ENCODE measurements around the gene TRIM52. TPM values are rescaled to one million over a fixed set of nuclear protein-coding genes. Genes with fewer than 3 reads are reported as not detected.

The TRIM52 gene
- total RNA-seq, 1 donor from 2014 or later, result 15.7 TPM

DNA sequence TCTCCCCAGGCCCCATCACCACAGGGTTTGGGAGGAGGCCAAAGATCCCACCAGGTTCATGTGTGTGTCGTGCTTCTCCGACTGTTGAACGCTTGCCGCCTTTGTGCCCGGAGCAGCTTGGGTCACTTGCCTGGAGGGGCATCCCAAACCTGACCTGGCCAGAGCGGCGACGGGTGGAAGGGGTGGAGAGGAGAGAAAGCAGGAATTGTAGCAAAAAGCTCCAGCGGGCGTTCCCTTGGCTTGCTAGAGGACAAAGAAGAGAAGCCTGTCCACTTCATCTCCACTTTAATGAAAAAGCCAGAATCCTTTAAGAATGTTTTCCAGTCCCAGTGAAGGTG lies 40.8 kb downstream of the TRIM52 start:
- Mint-ChIP-seq H3K27me3 (ENCODE audit: unreplicated experiment) (peaks cover 48% of the 10 kb centered on the region), H3K27ac (ENCODE audit: unreplicated experiment) (peak overlapping the region; percentile 38), H3K36me3 (ENCODE audit: unreplicated experiment) (peaks cover 6% of the 10 kb centered on the region), H3K4me3 (ENCODE audit: unreplicated experiment) (no peak overlapping the region), H3K9me3 (ENCODE audit: unreplicated experiment) (peaks cover 36% of the 10 kb centered on the region), H3K4me1 (ENCODE audit: low read depth, unreplicated experiment) (peaks cover 10% of the 10 kb centered on the region)
- TF ChIP-seq, protein P1, sequence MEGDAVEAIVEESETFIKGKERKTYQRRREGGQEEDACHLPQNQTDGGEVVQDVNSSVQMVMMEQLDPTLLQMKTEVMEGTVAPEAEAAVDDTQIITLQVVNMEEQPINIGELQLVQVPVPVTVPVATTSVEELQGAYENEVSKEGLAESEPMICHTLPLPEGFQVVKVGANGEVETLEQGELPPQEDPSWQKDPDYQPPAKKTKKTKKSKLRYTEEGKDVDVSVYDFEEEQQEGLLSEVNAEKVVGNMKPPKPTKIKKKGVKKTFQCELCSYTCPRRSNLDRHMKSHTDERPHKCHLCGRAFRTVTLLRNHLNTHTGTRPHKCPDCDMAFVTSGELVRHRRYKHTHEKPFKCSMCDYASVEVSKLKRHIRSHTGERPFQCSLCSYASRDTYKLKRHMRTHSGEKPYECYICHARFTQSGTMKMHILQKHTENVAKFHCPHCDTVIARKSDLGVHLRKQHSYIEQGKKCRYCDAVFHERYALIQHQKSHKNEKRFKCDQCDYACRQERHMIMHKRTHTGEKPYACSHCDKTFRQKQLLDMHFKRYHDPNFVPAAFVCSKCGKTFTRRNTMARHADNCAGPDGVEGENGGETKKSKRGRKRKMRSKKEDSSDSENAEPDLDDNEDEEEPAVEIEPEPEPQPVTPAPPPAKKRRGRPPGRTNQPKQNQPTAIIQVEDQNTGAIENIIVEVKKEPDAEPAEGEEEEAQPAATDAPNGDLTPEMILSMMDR (IDR thresholded peaks at IDR 0.05; ENCODE audit: partially characterized antibody, unreplicated experiment), result no peak
- no peak for DNase-seq

- peaks cover 6% of the 10 kb centered on the region for H3K36me3 Mint-ChIP-seq (ENCODE audit: unreplicated experiment)
- TF ChIP-seq, protein P1 (IDR thresholded peaks at IDR 0.05; ENCODE audit: partially characterized antibody, unreplicated experiment), result no peak
- DNase-seq, result no peak
- peak overlapping the region; percentile 59 for H3K4me3 Mint-ChIP-seq (ENCODE audit: unreplicated experiment)
- H3K27me3 Mint-ChIP-seq (ENCODE audit: unreplicated experiment), result peaks cover 48% of the 10 kb centered on the region
- peaks cover 8% of the 10 kb centered on the region for H3K4me1 Mint-ChIP-seq (ENCODE audit: low read depth, unreplicated experiment)
- peaks cover 36% of the 10 kb centered on the region for H3K9me3 Mint-ChIP-seq (ENCODE audit: unreplicated experiment)
- no peak overlapping the region for H3K27ac Mint-ChIP-seq (ENCODE audit: unreplicated experiment)
Observed at GRCh38 chr5:181219262-181220177, 41.4 kb downstream of the TRIM52 start.

- Mint-ChIP-seq H3K27me3 (ENCODE audit: unreplicated experiment) (peaks cover 48% of the 10 kb centered on the region), H3K4me1 (ENCODE audit: low read depth, unreplicated experiment) (peaks cover 5% of the 10 kb centered on the region), H3K4me3 (ENCODE audit: unreplicated experiment) (peak overlapping the region; percentile 90), H3K9me3 (ENCODE audit: unreplicated experiment) (peaks cover 36% of the 10 kb centered on the region), H3K27ac (ENCODE audit: unreplicated experiment) (no peak overlapping the region), H3K36me3 (ENCODE audit: unreplicated experiment) (peaks cover 6% of the 10 kb centered on the region)
- TF ChIP-seq, protein P1 (IDR thresholded peaks at IDR 0.05; ENCODE audit: partially characterized antibody, unreplicated experiment), result no peak
- DNase-seq, result no peak
Observed at GRCh38 chr5:181218795-181219124, 42.2 kb downstream of the TRIM52 start.

GRCh38 chr5:181217803-181218062 lies 43.2 kb downstream of the TRIM52 start:
- peaks cover 6% of the 10 kb centered on the region for H3K36me3 Mint-ChIP-seq (ENCODE audit: unreplicated experiment)
- H3K27me3 Mint-ChIP-seq (ENCODE audit: unreplicated experiment), result peaks cover 43% of the 10 kb centered on the region
- H3K4me3 Mint-ChIP-seq (ENCODE audit: unreplicated experiment), result peak overlapping the region; percentile 90
- peak overlapping the region; percentile 60 for H3K27ac Mint-ChIP-seq (ENCODE audit: unreplicated experiment)
- no peak for DNase-seq
- peaks cover 34% of the 10 kb centered on the region for H3K9me3 Mint-ChIP-seq (ENCODE audit: unreplicated experiment)
- peaks cover 6% of the 10 kb centered on the region for H3K4me1 Mint-ChIP-seq (ENCODE audit: low read depth, unreplicated experiment)
- TF ChIP-seq, protein P1 (IDR thresholded peaks at IDR 0.05; ENCODE audit: partially characterized antibody, unreplicated experiment), result no peak

DNA sequence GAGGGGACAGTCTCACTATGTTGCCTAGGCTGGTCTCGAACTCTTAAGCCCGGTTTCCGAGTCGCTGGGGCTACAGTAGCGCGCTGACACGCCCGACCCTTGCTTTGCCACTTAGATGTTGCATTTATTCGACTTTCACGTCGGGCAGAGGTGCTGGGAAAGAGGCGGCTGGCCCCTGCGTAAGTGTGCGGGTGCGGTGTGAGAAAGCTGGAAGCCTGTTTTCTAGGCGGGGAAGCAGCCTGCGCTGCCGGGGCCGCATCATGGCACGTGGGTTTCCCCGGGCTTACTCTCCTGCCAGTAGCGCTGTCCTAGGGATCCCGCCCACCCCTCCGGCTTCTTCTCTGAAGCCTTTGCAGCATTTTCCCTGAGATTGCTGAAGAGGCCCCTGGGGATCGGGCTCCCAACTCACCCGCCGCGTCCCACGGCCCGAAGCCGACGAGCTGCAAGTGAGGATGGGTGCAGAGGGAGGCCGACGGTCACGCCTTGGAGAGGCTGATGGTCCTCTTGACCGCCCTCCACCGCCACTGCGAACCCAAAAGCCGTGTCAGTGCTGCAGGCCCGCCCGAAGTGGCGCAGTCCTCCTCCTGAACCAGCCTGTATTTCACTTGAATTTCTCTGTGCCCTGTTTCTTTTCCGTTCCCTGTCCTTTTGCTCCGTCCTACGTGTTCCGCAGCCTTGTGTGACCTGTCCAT lies 43.7 kb downstream of the TRIM52 start:
- peaks cover 30% of the 10 kb centered on the region for H3K9me3 Mint-ChIP-seq (ENCODE audit: unreplicated experiment)
- H3K4me3 Mint-ChIP-seq (ENCODE audit: unreplicated experiment), result peak overlapping the region; percentile 90
- H3K27ac Mint-ChIP-seq (ENCODE audit: unreplicated experiment), result peak overlapping the region; percentile 60
- H3K27me3 Mint-ChIP-seq (ENCODE audit: unreplicated experiment), result peaks cover 38% of the 10 kb centered on the region
- peaks cover 5% of the 10 kb centered on the region for H3K36me3 Mint-ChIP-seq (ENCODE audit: unreplicated experiment)
- TF ChIP-seq, protein P1 (IDR thresholded peaks at IDR 0.05; ENCODE audit: partially characterized antibody, unreplicated experiment), result no peak
- DNase-seq, result peak; percentile 69
- peaks cover 6% of the 10 kb centered on the region for H3K4me1 Mint-ChIP-seq (ENCODE audit: low read depth, unreplicated experiment)
